ENCODE results near the gene ARNT2. TPM values are rescaled to one million over a fixed set of nuclear protein-coding genes. Genes with fewer than 3 reads are reported as not detected.

Gene ARNT2
- total RNA-seq, 4 donors from 2014 or later, result 1.8 to 5.1 (median 3.6) TPM

DNA sequence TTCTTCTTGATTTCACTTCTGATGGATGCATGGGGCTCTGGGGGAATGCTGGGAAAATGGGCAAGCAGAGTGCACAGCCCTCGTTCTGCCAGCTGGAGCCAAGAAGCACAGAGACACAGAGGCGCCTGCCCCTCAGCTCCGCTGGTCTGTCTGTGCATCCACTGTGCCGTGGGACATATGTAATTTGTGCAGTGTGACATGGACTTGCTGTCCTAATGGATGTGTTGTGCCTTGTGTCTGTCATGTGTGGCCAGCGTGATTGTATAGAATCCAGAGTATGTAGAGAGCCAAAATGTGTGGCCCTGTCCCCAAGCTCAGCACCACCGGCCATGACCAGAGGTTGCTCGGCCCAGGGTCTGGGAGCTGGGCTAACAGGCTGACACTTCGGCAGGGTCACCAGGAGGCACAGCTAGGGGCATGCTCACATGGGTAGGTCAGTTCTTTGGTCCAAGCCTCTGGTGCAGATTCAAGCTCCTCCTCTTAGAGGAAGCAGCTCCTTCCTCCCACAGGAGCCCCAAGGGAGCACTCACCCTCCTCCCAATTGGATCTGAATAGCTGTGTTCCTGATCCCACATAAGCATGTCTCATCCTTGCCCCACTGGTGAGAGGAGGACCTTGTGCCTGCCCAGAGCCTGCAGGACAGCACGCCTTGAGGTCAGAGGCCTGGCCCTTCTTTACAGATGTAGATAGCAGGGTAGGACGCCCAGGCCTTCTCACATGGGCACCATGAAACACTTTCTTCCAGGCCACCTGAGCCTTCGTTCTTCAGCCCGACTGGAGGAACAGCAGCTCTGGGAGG is 190.1 kb downstream of the ARNT2 start:
- peak in 1 of 2 donors; percentile 75 for DNase-seq (ENCODE audit: low spot score in 2 of 2)

DNA sequence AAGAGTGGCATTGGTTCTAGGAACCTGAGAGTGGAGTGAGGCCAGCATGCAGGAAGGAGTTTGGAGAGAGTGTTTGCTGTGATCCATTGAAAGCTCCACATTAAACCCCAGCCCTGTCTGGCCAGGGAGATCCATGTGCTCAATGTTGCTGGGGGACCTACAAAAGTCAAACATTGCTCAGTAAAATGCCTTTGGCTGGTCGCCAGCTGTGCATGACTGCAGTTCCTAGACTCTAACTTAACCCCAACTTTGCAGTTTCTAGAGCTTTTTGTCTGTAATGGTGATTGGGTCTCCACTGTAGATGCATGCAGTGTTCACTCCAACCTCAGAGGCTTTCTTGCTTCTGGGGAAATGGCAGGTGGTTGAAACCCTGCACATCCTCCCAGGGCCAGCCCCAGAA is 191.2 kb downstream of the ARNT2 start:
- Histone ChIP-seq H3K27me3 (no peaks in the 10 kb centered on the region), H3K9me3 (no peaks in the 10 kb centered on the region), H3K4me3 (no peak overlapping the region), H3K36me3 (no peaks in the 10 kb centered on the region), H3K27ac (no peak overlapping the region), H3K4me1 (no peaks in the 10 kb centered on the region)
- no peak for TF ChIP-seq POLR2AphosphoS5 (IDR thresholded peaks at IDR 0.05)
- no peak for TF ChIP-seq POLR2A (IDR thresholded peaks at IDR 0.05)
- 7% methylated on average over 1 of the region's 1 CpG for WGBS
- no peak for DNase-seq (ENCODE audit: low spot score in 2 of 2)

More for the DNA sequence above, 190.1 kb downstream of the ARNT2 start:
- 84% methylated on average over 8 of the region's 12 CpGs for WGBS
- H3K27ac ChIP-seq, result no peak overlapping the region
- no peaks in the 10 kb centered on the region for H3K27me3 ChIP-seq
- TF ChIP-seq, protein P1, sequence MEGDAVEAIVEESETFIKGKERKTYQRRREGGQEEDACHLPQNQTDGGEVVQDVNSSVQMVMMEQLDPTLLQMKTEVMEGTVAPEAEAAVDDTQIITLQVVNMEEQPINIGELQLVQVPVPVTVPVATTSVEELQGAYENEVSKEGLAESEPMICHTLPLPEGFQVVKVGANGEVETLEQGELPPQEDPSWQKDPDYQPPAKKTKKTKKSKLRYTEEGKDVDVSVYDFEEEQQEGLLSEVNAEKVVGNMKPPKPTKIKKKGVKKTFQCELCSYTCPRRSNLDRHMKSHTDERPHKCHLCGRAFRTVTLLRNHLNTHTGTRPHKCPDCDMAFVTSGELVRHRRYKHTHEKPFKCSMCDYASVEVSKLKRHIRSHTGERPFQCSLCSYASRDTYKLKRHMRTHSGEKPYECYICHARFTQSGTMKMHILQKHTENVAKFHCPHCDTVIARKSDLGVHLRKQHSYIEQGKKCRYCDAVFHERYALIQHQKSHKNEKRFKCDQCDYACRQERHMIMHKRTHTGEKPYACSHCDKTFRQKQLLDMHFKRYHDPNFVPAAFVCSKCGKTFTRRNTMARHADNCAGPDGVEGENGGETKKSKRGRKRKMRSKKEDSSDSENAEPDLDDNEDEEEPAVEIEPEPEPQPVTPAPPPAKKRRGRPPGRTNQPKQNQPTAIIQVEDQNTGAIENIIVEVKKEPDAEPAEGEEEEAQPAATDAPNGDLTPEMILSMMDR (IDR thresholded peaks at IDR 0.05), result no peak
- no peak for TF ChIP-seq POLR2A (IDR thresholded peaks at IDR 0.05)
- no peak for TF ChIP-seq POLR2AphosphoS5 (IDR thresholded peaks at IDR 0.05)
- no peak for TF ChIP-seq EP300 (IDR thresholded peaks at IDR 0.05)
- H3K4me1 ChIP-seq, result no peaks in the 10 kb centered on the region
- no peak overlapping the region for H3K4me3 ChIP-seq
- H3K36me3 ChIP-seq, result no peaks in the 10 kb centered on the region
- no peaks in the 10 kb centered on the region for H3K9me3 ChIP-seq

DNA sequence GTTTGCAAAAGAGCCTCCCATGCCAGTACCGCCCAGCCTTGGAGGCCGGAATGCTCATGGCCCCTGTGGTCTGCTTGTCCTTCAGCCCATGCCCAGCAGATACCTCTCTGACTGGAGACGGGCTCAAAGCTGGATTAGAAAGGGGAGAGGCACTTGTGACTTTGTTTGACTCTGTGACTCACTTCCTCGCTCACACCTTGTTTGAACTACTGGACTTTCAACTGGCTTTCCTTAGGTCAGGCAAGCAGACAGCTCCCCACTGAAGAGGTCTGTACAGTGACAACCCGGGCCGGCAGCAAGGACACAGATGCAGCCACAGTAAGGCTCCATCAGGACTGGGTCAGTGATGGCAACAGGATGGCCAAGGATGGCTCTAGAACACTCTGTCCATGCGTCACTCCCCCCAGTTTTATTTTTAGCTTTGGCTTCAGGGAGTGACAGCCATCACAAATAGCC is 192.4 kb downstream of the ARNT2 start:
- DNase-seq (ENCODE audit: low spot score in 2 of 2), result no peak
- H3K27me3 ChIP-seq, result no peaks in the 10 kb centered on the region
- H3K36me3 ChIP-seq, result no peaks in the 10 kb centered on the region
- H3K4me1 ChIP-seq, result no peaks in the 10 kb centered on the region
- H3K9me3 ChIP-seq, result no peaks in the 10 kb centered on the region
- WGBS, result 92% methylated on average over 5 of the region's 7 CpGs
- TF ChIP-seq POLR2AphosphoS5 (IDR thresholded peaks at IDR 0.05) (no peak), EP300 (IDR thresholded peaks at IDR 0.05) (no peak), POLR2A (IDR thresholded peaks at IDR 0.05) (no peak)
- TF ChIP-seq, protein P1 (IDR thresholded peaks at IDR 0.05), result no peak
- H3K27ac ChIP-seq, result no peak overlapping the region
- no peak overlapping the region for H3K4me3 ChIP-seq

DNA sequence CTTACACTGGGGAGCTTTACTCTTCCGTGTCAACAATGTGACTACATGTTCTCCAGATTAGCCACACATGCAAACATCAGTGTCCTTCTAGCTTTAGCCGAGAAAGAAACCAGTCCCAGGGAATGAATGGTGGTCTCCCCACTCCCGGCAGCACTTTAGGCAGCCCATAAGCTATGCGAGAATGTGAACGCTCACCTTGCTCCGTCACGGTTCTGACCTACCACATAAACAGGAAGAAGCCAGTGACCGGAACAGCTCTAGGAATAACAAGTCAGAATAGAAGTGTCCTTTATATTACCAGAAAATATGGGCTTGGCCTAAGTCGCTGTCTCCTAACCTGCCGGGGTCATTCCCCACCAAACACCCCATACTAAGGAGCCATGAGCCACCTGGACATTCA is 192.9 kb downstream of the ARNT2 start:
- H3K9me3 ChIP-seq, result no peaks in the 10 kb centered on the region
- DNase-seq (ENCODE audit: low spot score in 2 of 2), result no peak
- no peaks in the 10 kb centered on the region for H3K27me3 ChIP-seq
- TF ChIP-seq, protein P1 (IDR thresholded peaks at IDR 0.05), result no peak
- TF ChIP-seq POLR2AphosphoS5 (IDR thresholded peaks at IDR 0.05) (no peak), POLR2A (IDR thresholded peaks at IDR 0.05) (no peak)
- H3K4me3 ChIP-seq, result no peak overlapping the region
- H3K36me3 ChIP-seq, result no peaks in the 10 kb centered on the region
- 95% methylated on average over 10 of the region's 10 CpGs for WGBS
- H3K4me1 ChIP-seq, result no peaks in the 10 kb centered on the region
- no peak overlapping the region for H3K27ac ChIP-seq

DNA sequence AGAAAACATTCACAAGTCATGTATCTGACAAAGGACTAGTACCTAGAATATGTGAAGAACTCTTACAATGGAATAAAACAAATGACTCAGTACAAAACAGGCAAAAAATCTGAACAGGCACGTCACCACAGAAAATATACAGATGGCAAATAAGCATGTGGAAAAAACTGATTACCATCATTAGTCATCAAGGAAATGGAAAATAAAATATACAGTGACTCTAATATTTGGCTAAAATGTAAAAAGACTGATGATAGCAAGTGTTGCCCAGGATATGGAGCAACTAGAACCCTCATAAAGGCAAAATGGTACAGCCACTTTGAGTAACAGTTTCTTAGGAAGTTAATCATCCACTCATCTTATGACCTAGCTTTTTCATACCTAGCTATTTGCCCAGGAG is 195.2 kb downstream of the ARNT2 start:
- H3K9me3 ChIP-seq, result no peaks in the 10 kb centered on the region
- DNase-seq (ENCODE audit: low spot score in 2 of 2), result no peak
- no peaks in the 10 kb centered on the region for H3K36me3 ChIP-seq
- 27% methylated on average over 1 of the region's 1 CpG for WGBS
- no peaks in the 10 kb centered on the region for H3K4me1 ChIP-seq
- H3K4me3 ChIP-seq, result no peak overlapping the region
- peaks cover 3% of the 10 kb centered on the region for H3K27me3 ChIP-seq
- no peak for TF ChIP-seq POLR2AphosphoS5 (IDR thresholded peaks at IDR 0.05)
- no peak for TF ChIP-seq POLR2A (IDR thresholded peaks at IDR 0.05)
- no peak for TF ChIP-seq EP300 (IDR thresholded peaks at IDR 0.05)
- TF ChIP-seq, protein P1 (IDR thresholded peaks at IDR 0.05), result no peak
- H3K27ac ChIP-seq, result no peak overlapping the region
